Esophagus muscularis mucosa (tissue), 4 donors: ENCODE data around the gene DLK1.

Source experiments
- CTCF ChIP-seq, 3 experiments: fragments of 200-600 bp in 2 of 3; fragments of 450-650 bp in 1 of 3; sonication (generic) in 2 of 3; IDR thresholded peaks; one replicate each; pipeline ENCODE4 v1.5.1; 2017 to 2019; ENCODE audit warnings: antibody characterized with exemption in 3 of 3, mild to moderate bottlenecking in 2 of 3, moderate library complexity in 1 of 3
- EP300 ChIP-seq: sonication (generic); formaldehyde crosslinking; IDR thresholded peaks from one replicate; pipeline ENCODE4 v1.6.1; 2017; ENCODE audit warnings: antibody characterized with exemption
- POLR2A ChIP-seq: fragments of 450-650 bp; IDR thresholded peaks from one replicate; pipeline ENCODE4 v1.6.1; 2017; ENCODE audit warnings: antibody characterized with exemption, moderate library complexity, mild to moderate bottlenecking, low read depth
- POLR2AphosphoS5 ChIP-seq, 2 donors: sonication (generic); formaldehyde crosslinking; IDR thresholded peaks; one replicate each; pipeline ENCODE4 v1.6.1; 2017; ENCODE audit warnings: antibody characterized with exemption in 2 of 2

- TF ChIP-seq POLR2A (no peak), CTCF (IDR thresholded peaks at IDR 0.05) (no peak), POLR2AphosphoS5 (IDR thresholded peaks at IDR 0.05) (no peak), EP300 (no peak)
Measured at GRCh38 chr14:100706860-100707259, 19.8 kb upstream of the DLK1 start.
